ENCODE data around the gene ATF7.
"Not testable (repeated sequence)": the region's sequence is repeated elsewhere in the genome, so short reads cannot be mapped to it uniquely, and the experiment has no call there.

Gene ATF7

DNA sequence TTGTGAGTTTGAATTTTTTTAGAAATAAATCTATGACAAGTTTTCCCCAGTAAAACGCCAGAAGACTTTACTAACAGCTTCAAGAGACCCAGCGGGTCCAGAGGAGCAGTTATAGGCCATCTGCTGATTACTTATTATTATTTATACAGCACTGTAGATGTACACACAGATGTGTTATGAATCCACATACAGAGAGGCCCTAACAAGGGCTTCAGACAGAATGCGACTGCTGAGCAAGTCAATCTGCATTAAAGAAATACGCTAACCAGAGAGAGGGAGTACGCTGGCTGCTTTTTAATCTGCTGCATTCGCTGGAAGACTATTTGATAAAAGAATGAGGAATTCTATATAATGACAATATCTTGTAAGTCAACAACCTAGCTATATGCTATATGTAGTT lies 32.5 kb downstream of the ATF7 start:
- no peak for DNase-seq

DNA sequence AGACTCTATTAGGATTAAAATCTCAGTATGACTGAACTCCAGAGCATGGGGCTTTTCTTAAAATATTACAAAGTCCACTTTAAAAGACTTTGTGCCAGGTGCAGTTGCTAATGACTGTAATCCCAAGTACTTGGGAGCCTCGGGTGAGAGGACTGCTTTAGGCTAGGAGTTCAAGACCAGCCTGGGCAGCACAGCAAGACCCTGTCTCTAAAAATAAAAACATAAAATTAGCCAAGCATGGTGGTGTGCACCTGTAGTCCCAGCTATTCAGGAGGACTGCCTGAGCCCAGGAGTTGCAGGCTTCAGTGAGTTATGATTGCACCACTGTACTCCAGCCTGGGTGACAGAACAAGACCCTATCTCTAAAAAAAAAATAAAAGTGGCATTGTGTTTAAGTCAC lies 33.2 kb downstream of the ATF7 start:
- no peak for DNase-seq

DNA sequence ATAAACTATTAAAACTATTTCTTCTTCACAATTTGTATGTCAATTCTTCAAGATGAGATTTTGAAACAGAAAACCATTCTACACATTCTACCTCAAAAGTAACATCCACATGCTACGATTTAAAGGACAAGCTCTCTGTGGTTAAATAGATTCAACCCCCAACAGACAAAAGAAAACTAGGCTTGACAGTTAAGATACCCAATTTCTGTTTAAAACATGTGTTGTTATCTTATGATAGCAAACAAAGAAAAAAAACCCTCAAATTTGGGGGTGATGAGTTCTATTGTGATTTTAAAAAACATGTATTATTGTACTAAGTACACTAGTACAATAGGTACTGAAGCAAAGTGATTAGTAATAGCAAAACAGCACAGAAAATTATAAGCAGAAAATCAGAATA lies 33.8 kb downstream of the ATF7 start:
- no peak for DNase-seq

DNA sequence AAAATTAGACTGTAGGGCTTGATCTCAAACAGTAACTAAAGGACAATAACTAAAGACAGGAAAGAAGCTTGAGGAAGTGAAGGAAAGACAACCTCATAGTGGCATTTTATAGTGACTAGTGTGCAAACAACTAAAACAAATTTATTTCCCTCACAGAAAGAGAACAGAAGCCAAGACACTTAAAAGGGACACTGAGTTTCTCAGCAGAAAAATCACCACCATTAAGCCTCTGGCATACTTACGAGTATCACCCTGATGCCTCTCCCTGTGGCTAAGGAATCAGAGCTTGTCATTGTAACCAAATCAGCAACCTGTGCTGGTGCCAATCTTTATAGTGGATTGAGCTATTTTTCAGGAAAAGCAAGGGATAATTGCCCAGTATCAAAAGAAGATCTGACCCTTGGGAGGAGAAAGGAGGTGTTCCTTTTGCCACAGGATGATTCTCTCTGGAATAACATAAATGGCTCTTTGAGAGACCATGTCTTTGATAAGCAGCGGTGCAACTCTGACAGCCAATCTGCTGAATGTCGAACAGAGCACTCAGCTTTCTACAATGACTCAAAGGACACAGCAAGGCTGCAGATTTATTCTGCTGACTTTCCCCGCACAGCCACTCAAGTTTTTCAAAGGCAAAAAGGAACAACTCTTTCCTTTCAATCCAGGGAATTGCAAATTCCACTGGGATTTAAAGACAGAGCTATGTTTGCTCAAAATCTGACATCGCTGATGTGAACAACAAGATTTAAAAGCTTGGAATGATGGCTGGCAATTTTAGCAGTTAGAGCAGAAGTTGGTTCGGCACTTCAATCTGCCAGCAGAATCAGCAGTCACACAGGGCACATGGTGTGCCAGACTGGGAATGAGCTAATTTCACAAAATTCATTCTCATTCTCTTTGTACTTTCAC lies 34.6 kb downstream of the ATF7 start:
- DNase-seq: no peak

DNA sequence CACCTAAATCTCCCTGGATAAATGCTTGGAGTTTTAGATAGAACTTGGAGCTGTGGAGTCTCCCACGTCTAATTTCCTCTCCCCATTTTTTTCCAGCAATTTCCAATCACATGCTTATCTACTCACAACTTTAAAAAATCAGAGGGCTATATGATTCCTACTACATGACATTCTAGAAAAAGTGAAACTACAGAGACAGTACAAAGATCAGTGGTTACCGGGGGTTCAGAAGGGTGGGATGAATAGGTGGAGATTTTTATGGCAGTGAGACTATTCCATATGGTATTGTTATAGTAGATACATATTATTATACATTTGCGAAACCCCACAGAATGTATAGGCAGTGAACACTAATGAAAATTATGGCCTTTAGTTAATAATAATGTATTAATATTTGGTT lies 35.5 kb downstream of the ATF7 start:
- DNase-seq: no peak

DNA sequence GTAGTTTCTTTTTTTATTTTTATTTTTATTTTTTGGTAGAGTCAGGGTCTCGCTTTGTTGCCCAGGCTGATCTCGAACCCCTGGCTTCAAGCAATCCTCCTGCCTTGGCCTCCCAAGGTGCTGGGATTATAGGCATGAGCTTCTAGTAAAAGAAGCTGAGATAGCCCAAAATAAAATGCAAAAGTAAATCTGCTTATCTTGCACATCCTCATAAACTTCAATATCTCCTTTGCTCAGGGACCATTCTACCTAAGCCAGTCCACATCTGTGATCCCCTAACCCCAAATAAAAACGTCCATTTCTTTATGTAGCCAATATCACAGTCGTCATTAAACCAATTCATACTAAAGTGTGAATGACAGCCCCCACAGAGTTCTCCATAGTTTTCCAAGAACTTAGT lies 36.3 kb downstream of the ATF7 start:
- no peak for DNase-seq

DNA sequence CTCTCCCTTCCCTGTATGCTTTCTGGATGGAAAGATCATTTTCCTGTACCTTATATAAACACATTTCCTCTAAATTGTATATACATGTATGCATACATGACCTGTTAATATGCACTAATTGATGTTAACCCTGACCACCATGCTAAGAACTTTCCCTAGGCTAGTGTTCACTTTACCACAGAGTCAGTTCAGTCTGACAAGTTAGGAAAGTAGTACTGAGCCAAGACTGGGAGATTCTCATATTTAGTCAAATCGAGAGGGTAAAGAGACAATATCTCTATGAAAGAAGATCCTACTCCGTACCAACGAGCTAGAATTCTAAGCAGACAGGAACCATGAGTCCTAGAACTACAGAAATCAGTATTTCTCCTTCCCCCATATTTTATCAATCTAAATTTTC lies 36.8 kb downstream of the ATF7 start:
- DNase-seq: no peak

DNA sequence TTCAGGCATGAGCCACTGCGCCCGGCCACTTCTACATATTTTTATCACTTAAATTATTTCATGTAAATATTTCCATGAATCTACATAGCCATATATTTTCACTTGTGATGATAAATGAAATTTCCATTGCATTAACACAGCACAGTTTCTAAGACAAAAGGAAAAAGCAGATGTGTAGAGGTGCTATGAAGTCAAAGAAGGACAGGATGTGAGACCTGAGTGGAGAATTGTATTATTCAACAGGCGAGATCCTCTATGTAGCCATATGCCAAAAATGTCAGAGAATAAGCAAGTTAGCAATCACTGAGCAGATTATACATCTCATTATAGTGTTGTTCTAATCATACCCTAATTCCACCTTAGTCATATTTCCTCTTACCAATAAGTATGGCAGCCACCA lies 38.1 kb downstream of the ATF7 start:
- DNase-seq: no peak

DNA sequence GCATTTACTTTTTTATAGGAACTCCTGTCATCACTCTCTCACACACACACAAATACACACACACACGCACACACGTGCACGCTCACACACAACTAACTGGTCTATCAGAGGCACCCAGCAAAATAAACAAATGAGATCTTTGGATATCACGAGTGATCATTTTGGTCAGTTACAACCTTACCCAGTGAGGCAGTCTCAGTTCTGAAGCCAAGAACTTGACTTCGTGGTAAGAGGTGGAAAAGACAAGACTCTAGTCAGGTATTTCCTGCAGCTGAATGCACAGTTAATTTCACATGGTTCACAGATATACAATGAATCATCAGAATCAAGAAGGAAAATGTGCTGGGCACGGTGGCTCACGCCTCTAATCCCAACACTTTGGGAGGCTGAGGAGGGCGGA lies 39.4 kb downstream of the ATF7 start:
- no peak for DNase-seq

DNA sequence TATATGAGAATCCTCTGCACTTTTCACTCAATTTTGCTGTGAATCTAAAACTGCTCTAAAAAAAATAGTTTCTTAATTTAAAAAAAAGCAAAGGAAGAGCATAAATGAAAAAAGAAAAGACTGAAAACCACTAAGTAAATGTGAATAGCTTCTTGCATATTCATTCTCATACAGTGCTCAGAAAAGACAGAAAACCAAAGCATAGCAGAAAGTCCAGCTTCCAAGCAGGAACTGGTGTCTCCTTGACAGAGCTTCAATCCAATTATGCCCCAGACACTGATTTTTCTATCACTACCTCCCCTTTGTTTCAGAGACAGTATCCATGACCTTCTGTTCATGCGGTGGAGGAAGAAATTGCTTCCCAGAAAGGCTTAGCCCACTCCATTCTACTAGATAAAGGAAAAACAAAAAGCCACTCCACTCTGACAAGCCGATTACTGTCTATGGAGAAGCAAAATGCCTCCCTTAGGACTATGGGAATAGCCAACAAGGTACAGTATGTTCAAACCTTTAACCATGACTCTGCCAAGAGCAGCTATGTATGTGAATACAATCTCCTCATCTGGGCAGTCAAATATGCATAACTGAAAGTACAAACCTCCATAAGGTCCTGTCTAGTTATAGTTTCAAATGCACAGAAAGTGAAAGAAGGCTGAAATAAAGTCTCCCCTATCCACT lies 40.6 kb downstream of the ATF7 start:
- DNase-seq: no peak

DNA sequence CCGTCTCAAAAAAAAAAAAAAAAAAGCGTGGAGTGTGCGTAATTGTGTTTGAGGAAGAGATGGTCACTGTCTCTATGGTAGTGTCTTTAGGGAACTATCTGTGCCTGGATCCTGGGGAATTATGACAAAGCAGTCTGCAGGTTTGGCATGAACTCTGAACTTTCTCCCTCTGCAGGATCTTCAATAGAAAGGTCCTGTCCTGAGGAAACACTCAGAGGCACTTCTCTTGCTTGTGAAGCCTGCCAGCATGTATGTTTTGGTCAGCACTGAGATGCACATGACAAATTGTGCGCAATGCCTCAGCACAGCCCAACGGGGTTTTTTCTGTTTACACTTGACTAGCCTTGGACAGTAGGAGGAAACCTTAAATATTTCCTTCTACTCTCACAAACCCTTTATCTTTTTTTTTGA lies 46.6 kb downstream of the ATF7 start:
- no peak for DNase-seq

DNA sequence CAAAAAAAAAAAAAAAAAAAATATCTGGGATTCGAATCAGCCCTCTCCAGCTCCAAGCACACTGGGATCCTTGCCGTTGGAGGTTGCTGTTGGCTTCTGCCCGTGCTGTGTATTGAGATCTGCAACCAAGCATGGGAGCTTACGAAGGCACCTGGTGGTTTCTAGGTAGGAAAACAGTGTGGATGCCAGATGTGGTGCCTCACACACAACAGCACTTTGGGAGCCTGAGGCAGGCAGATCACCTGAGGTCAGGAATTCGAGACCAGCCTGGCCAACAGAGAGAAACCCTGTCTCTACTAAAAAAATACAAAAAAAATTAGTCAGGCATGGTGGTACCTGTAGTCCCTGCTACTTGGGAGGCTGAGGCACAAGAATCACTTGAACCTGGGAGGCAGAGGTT lies 47.4 kb downstream of the ATF7 start:
- no peak for DNase-seq

DNA sequence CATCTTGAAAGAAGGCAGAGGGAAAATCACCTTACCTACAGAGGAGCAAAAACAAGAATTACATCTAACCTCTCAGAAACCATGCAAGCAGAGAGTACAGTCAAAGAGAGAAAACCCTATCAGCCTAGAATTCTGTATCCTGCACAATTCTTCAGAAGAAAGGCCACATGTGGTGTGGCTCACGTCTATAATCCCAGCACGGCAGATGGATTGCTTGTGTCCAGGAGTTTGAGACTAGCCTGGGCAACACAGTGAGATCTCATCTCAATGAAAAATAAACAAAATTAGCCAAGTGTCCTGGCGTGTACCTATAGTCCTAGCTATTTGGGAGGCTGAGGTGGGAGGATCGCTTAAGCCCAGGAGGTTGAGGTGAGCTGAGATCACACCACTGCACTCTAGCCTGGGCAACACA lies 48.2 kb downstream of the ATF7 start:
- no peak for DNase-seq

DNA sequence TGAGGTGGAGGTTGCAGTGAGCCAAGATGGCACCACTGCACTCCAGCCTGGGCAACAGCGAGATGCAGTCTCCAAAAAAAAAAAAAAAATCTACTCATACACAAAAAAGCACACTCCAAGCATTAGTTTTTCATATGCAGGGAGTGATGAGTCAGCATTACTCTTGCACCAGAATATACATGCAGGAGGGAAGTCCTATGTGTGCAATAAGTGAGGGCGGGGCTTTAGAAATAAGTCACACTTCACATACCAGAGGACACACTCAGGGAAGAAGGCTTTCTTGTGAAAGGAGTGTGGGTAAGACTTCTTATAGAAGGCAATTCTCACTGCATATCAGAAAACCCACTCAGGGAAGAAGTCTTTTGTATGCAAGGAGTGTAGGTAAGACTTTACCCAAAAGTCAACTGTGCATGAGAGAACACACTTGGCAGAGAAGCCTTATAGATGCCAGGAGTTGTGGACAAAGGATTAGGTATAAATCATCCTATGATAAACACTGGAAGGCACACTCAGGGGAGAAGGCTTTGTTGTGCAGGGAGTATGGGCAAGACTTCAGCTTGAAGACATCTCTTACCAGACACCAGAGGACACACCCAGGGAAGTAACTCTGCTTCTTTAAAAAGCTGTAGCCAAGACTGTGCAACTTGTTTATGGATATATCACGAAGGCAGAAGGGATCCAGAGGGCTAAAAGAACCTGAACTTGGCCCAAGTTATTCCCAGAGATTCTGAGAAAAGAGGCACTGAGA lies 50.5 kb downstream of the ATF7 start:
- DNase-seq: no peak

DNA sequence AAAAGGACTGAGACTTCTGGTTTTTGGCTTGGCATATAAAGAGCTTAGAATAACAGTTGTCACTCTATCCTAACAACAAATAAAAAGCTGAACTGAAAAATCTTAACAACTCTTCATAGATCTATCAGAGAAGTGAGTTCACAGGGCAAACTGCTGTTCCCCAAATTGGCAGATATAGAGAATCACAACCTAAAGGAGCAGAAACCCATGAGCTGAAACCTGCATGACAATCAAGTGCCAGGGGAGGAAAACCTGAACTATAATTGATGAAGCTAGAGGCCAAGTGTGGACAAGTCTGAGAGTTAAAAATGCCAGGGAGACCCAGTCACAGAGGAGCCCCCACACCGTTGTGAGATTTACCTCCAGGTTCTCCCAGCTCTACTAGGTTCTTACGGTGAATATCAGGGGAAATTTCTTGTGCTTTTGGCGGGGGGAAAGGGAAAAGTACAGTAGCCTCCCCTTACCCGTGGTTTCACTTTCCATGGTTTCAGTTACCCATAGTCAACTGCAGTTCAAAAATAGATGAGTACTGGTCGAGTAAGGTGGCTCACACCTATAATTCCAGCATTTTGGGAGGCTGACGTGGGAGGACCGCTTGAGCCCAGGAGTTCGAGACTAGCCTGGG lies 53.9 kb downstream of the ATF7 start:
- DNase-seq: no peak

DNA sequence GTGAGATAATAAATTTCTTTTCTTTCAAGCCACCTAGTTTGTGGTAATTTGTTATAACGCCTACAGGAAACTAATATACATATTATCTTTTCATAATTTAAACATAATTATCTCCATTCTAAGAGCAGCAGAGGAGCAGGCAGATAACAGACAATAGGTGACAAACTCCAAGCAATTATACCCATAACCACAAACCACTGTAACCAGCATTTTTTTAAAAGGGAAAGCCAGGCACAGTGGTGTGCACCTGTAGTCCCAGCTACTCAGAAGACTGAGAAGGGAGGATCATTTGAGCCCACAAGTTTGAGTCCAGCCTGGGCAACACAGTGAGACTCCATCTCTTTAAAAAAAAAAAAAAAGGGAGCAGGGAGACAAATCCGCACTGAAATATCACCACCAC lies 54.9 kb downstream of the ATF7 start:
- no peak for DNase-seq

DNA sequence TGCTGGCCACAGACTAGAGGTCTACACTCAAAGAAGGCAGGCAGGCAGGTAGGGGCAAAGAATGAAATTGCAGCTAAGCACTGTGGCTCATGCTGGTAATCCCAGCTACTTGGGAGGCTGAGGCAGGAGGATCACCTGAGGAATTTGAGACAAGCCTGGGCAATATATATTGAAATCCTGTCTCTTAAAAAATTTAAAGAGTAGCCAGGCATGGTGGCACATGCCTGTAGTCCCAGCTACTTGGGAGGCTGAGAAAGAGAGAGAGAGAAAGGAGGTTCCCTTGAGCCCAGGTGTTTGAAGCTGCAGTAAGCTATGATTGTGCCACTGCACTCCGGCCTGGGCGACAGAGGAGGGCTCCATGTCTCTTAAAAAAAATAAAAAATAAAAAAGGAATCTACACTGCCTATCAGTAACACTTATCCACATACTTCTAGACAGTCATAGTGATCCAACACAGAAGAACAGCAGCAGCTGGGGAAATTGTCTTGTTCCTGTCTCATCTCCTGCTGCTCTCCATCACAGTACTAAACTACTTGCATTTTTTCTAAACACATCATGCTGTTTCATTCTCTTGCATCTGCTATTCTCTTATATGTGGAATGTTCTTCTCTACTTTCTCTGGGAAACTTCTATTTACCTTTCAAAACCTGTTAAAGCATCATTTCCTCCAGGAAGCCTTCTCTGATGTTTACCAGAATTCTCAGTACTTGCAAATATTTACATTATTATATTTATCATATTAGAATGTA lies 57.2 kb downstream of the ATF7 start:
- DNase-seq: no peak

DNA sequence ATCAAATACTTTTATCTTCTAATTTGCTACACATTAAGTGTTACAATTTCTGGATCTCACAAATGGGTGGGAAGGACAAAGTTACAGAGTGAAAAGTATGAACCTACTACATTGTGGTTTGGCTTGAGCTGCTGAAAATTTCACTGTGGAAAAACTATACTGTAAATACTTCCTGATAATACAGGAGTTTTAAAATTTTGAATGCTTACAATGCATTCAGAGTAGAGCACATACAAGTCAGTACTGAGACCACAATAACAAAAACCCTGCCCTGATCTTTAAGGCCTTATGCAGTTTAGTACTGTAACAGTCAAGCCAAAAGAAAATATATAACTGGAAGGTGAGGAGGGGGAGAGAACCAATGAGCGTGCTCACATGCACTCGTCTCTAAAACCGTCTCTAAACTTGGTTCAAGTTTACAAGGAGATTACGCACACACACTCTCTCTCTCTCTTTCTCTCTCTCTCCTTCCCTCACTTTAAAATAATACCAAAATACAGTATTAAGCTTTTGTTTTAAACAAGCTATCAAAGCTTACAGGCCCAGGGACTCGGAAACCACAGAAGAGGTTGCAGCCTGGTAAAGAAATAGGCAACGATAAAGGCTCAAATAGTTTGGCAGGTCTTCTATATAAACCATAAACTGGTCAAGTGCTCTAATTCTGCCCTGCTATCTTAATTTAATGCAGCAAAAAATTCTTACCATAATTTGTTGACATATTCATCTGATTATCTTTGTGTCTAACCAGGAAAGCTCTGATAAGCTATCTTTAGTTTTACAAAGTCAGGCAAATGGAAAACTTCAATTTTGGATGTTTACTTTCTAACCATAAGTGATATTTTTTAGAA lies 58.0 kb downstream of the ATF7 start:
- DNase-seq: no peak

DNA sequence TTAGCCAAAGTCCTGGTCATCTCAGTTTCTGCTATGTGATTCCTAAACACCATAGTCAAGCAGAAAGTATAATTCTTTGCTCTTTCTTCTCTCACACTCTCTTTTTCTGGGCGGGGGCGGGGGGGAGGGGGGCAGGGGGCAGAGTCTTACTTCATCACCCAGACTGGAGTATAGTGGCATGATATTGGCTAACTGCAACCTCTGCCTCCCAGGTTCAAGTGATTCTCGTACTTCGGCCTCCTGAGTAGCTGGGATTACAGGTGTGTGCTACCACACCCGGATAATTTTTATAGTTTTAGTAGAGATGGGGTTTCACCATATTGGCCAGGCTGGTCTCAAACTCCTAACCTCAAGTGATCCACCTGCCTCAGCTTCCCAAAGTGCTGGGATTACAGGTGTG lies 60.8 kb downstream of the ATF7 start:
- not testable (repeated sequence) for DNase-seq

DNA sequence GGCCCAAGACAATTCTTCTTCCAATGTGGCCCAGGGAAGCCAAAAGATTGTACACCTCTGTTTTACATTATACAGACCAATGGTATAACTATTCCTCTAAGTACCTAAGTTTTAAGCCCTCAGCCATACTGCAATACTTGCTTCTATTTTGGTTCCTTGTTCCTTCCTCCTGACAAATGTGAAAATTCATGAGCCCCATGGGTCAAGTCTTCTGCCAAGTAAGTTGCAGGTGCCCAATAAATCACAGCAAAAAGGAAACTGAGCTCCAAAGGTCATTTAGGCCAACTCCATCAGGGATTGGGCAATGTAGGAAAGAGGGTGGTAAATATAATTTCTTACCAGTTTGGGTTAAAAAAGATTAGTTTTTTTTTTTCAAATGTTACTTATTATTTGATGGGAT lies 61.2 kb downstream of the ATF7 start:
- no peak for DNase-seq

DNA sequence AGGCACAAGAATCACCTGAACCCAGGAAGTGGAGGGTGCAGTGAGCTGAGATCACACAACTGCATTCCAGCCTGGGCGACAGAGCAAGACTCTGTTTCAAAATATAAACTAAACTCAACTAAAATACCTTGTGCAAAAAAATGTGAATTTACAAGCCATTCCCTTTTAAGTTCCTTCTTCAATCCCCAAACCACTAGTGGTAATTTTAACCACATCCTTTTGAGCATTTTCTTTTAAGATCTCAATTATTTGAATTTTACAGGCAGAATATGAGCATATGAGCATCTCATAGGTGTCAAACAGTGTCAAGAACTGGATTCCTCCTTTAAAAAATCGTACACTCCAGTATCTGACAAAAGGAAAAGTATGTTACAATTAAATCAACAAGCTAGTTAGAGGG lies 61.9 kb downstream of the ATF7 start:
- DNase-seq: no peak
